Endothelial cell of umbilical vein (primary cell): ENCODE results near the gene DLGAP1.

Source experiments
- EZH2 ChIP-seq: IDR thresholded peaks from 2 replicates; pipeline ENCODE4 v1.6.1; 2012; ENCODE audit warnings: borderline replicate concordance, low read depth, mild to moderate bottlenecking, moderate library complexity, low read length, inconsistent platforms; ENCODE audit not compliant: severe bottlenecking
- GATA2 ChIP-seq: IDR thresholded peaks from 2 replicates; pipeline ENCODE4 v1.7.0; 2011; ENCODE audit warnings: low read depth, mild to moderate bottlenecking, moderate library complexity, mixed read lengths, low read length; ENCODE audit not compliant: insufficient read length, insufficient read depth

GRCh38 chr18:4126939-4127338 lies 328.2 kb downstream of the DLGAP1 start:
- TF ChIP-seq EZH2 (no peak), GATA2 (no peak)
